HepG2 (cell line): Measurements from ENCODE around the gene CDHR3. TPM values are rescaled to one million over a fixed set of nuclear protein-coding genes. Genes with fewer than 3 reads are reported as not detected.

ENCODE experiments used
- CAMTA2 ChIP-seq: sonication (generic); formaldehyde crosslinking; IDR thresholded peaks from 2 replicates; pipeline ENCODE4 v1.4.0; 2020; ENCODE audit warnings: mild to moderate bottlenecking, missing genetic modification reagents, borderline replicate concordance
- CEBPB ChIP-seq: IDR thresholded peaks from 2 replicates; pipeline ENCODE4 v1.6.1; 2011; ENCODE audit warnings: low read depth, low read length, improper control_type of control experiment, borderline replicate concordance
- ETV6 ChIP-seq: sonication (generic); formaldehyde crosslinking; conservative IDR thresholded peaks from 2 replicates; pipeline ENCODE4 v1.4.0; 2020; ENCODE audit warnings: missing genetic modification reagents
- FOXP4 ChIP-seq: sonication (generic); formaldehyde crosslinking; IDR thresholded peaks from 2 replicates; pipeline ENCODE4 v1.4.0; 2020; ENCODE audit warnings: missing genetic modification reagents
- GPN1 ChIP-seq: sonication (generic); formaldehyde crosslinking; IDR thresholded peaks from 2 replicates; pipeline ENCODE4 v1.5.1; 2020; ENCODE audit warnings: missing genetic modification reagents, borderline replicate concordance
- HNRNPK ChIP-seq: fragments of 200-400 bp; formaldehyde crosslinking; IDR thresholded peaks from 2 replicates; pipeline ENCODE4 v1.6.1; 2018; ENCODE audit warnings: low read length, low read depth, moderate library complexity, mild to moderate bottlenecking; ENCODE audit not compliant: poor library complexity, severe bottlenecking
- MAFK ChIP-seq, 2 experiments: IDR thresholded peaks in 1 of 2; conservative IDR thresholded peaks in 1 of 2; 2 replicates each; pipeline ENCODE4 v1.6.1; 2011; ENCODE audit warnings: improper control_type of control experiment in 2 of 2, low read length in 2 of 2
- NFRKB ChIP-seq: fragments of 450-650 bp; IDR thresholded peaks from 2 replicates; pipeline ENCODE4 v1.6.1; 2017
- NR2F2 ChIP-seq: IDR thresholded peaks from 2 replicates; pipeline ENCODE4 v1.6.1; 2012; ENCODE audit warnings: low read depth, inconsistent platforms, borderline replicate concordance
- SIN3B ChIP-seq: fragments of 150-350 bp; IDR thresholded peaks from 2 replicates; pipeline ENCODE4 v1.6.1; 2014; ENCODE audit warnings: low read length
- STAG1 ChIP-seq: sonication (generic); formaldehyde crosslinking; IDR thresholded peaks from 2 replicates; pipeline ENCODE4 v1.4.0; 2020; ENCODE audit warnings: missing genetic modification reagents
- SUZ12 ChIP-seq: fragments of 150-350 bp; IDR thresholded peaks from 2 replicates; pipeline ENCODE4 v1.6.1; 2014; ENCODE audit warnings: low read depth, low read length
- TFAP4 ChIP-seq: sonication (generic); IDR thresholded peaks from 2 replicates; pipeline ENCODE4 v1.6.1; 2016; ENCODE audit warnings: low read depth, borderline replicate concordance
- U2AF2 ChIP-seq: fragments of 200-400 bp; formaldehyde crosslinking; IDR thresholded peaks from 2 replicates; pipeline ENCODE4 v1.6.1; 2017; ENCODE audit warnings: low read depth, mild to moderate bottlenecking, low read length
- YY1 ChIP-seq: IDR thresholded peaks from 2 replicates; pipeline ENCODE4 v1.6.1; 2011; ENCODE audit warnings: low read length, low read depth, moderate library complexity, mild to moderate bottlenecking; ENCODE audit not compliant: insufficient read depth, insufficient replicate concordance
- ZBTB3 ChIP-seq: sonication (generic); formaldehyde crosslinking; IDR thresholded peaks from 2 replicates; pipeline ENCODE4 v1.4.0; 2020; ENCODE audit warnings: low read depth, mild to moderate bottlenecking, moderate library complexity, missing genetic modification reagents, borderline replicate concordance
- ZC3H4 ChIP-seq: sonication (generic); formaldehyde crosslinking; IDR thresholded peaks from 2 replicates; pipeline ENCODE4 v1.4.0; 2020; ENCODE audit warnings: missing genetic modification reagents, borderline replicate concordance
- ZFP36L1 ChIP-seq: sonication (generic); formaldehyde crosslinking; IDR thresholded peaks from 2 replicates; pipeline ENCODE4 v1.8.0; 2022; ENCODE audit warnings: mild to moderate bottlenecking, missing genetic modification reagents, moderate library complexity
- ZIK1 ChIP-seq: sonication (generic); formaldehyde crosslinking; IDR thresholded peaks from 2 replicates; pipeline ENCODE4 v1.5.0; 2020; ENCODE audit warnings: mild to moderate bottlenecking, low read depth, missing genetic modification reagents, borderline replicate concordance
- ZMYM3 ChIP-seq: sonication (generic); formaldehyde crosslinking; IDR thresholded peaks from 2 replicates; pipeline ENCODE4 v1.5.1; 2020; ENCODE audit warnings: mild to moderate bottlenecking, missing genetic modification reagents
- ZNF205 ChIP-seq: IDR thresholded peaks from 2 replicates; pipeline ENCODE4 v1.6.1; 2018; ENCODE audit warnings: missing biosample characterization, missing genetic modification reagents
- ZNF251 ChIP-seq: sonication (generic); formaldehyde crosslinking; IDR thresholded peaks from 2 replicates; pipeline ENCODE4 v1.9.0; 2021; ENCODE audit warnings: mild to moderate bottlenecking, missing genetic modification reagents
- ZNF431 ChIP-seq: sonication (generic); formaldehyde crosslinking; IDR thresholded peaks from 2 replicates; pipeline ENCODE4 v1.9.0; 2022; ENCODE audit warnings: missing genetic modification reagents, low read depth, mild to moderate bottlenecking, borderline replicate concordance
- ZNF441 ChIP-seq: sonication (generic); formaldehyde crosslinking; IDR thresholded peaks from 2 replicates; pipeline ENCODE4 v1.7.0; 2021; ENCODE audit warnings: missing genetic modification reagents, borderline replicate concordance
- ZNF484 ChIP-seq: sonication (generic); formaldehyde crosslinking; IDR thresholded peaks from 2 replicates; pipeline ENCODE4 v1.5.1; 2020; ENCODE audit warnings: mild to moderate bottlenecking, low read depth, missing genetic modification reagents, borderline replicate concordance
- ZNF580 ChIP-seq: IDR thresholded peaks from 2 replicates; pipeline ENCODE4 v1.6.1; 2016; ENCODE audit warnings: low read depth, borderline replicate concordance
- ZNF660 ChIP-seq: sonication (generic); formaldehyde crosslinking; IDR thresholded peaks from 2 replicates; pipeline ENCODE4 v1.5.1; 2020; ENCODE audit warnings: mild to moderate bottlenecking, low read depth, missing genetic modification reagents, borderline replicate concordance
- ZNF713 ChIP-seq: sonication (generic); formaldehyde crosslinking; IDR thresholded peaks from 2 replicates; pipeline ENCODE4 v1.4.0; 2020; ENCODE audit warnings: mild to moderate bottlenecking, missing genetic modification reagents
- ZNF766 ChIP-seq: sonication (generic); formaldehyde crosslinking; IDR thresholded peaks from 2 replicates; pipeline ENCODE4 v1.5.0; 2020; ENCODE audit warnings: missing genetic modification reagents, borderline replicate concordance
- ZNF768 ChIP-seq: sonication (generic); formaldehyde crosslinking; IDR thresholded peaks from 2 replicates; pipeline ENCODE4 v1.4.0; 2020; ENCODE audit warnings: missing genetic modification reagents
- polyA plus RNA-seq, 8 experiments: library from polyadenylated mRNA; depleted of rRNA in 3 of 8; stranded (reverse) in 7 of 8; unstranded in 1 of 8; fragments of >200 nt; fragmentation: Illumina TruSeq in 4 of 8; extraction: Trizol in 4 of 8; gene quantifications; 2 replicates each; pipeline versions ENCODE4 v1.2.1 to v1.2.3, GENCODE V29; 2011 to 2016; ENCODE audit warnings: low read depth in 4 of 8, missing spikeins in 1 of 8, mixed read lengths in 1 of 8; ENCODE audit not compliant: insufficient read depth in 1 of 8
- total RNA-seq, 5 experiments: library from RNA; depleted of rRNA; stranded (reverse); fragments of >200 nt; fragmentation: Illumina TruSeq; extraction: Trizol; gene quantifications; 2 replicates each; pipeline ENCODE4 v1.2.3, GENCODE V29; 2016; ENCODE audit warnings: low read depth in 1 of 5

Gene CDHR3
- total and polyA plus RNA-seq, 2 of the 13 experiments (the other 11 are each of a cell fraction or from before 2014, with no cell fraction given), result 6.5 to 11.8 TPM

- TF ChIP-seq ZIK1 (no peak), MAFK (conservative IDR thresholded peaks at IDR 0.05 in 1 of 2, IDR thresholded peaks at IDR 0.05 in 1 of 2; ENCODE audit: low read length in 2 of 2) (no peak), TFAP4 (no peak; the same call in 1 of the 2 replicates), ZFP36L1 (CRISPR knock-in tag) (no peak), NFRKB (no peak), ZNF431 (CRISPR knock-in tag) (no peak), GPN1 (CRISPR knock-in tag) (no peak), ZMYM3 (CRISPR knock-in tag) (peak; percentile 47; the same call in 1 of the 2 replicates), ZC3H4 (no peak), U2AF2 (no peak), ZNF251 (CRISPR knock-in tag) (no peak), ZNF660 (no peak), CAMTA2 (CRISPR knock-in tag) (no peak), YY1 (no peak), NR2F2 (no peak; the same call in 1 of the 2 replicates), CEBPB (no peak), STAG1 (CRISPR knock-in tag) (no peak), FOXP4 (peak; percentile 64), ZNF484 (CRISPR knock-in tag) (no peak), ZNF768 (CRISPR knock-in tag) (no peak), ZNF766 (no peak), ETV6 (no peak), ZNF580 (CRISPR knock-in tag) (0 out of 2 replicates have a peak, but pooled peaks have one; percentile 49), SIN3B (no peak), SUZ12 (no peak), ZNF205 (CRISPR knock-in tag) (peak; percentile 68; the same call in 1 of the 2 replicates), ZNF713 (CRISPR knock-in tag) (no peak), HNRNPK (no peak), ZNF441 (CRISPR knock-in tag) (no peak), ZBTB3 (no peak)
Observed at GRCh38 chr7:106071999-106072714, 109.1 kb downstream of the CDHR3 start (continued).
